GM21447 (cell line): Measurements from ENCODE around the gene LOXL4.

Experiments used
- ATAC-seq: cut with Tn5 transposase; IDR thresholded peaks from one replicate; pipeline ENCODE4 v1.9.1; 2021; ENCODE audit not compliant: unreplicated experiment

Gene LOXL4

GRCh38 chr10:98295401-98295811 lies 27.4 kb upstream of the LOXL4 start:
- ATAC-seq, result no peak

- ATAC-seq, result no peak
Observed at GRCh38 chr10:98294270-98294627, 26.3 kb upstream of the LOXL4 start.

- no peak for ATAC-seq
Observed at GRCh38 chr10:98293550-98294269, 25.7 kb upstream of the LOXL4 start.

- no peak for ATAC-seq
Observed at GRCh38 chr10:98292971-98293370, 25.0 kb upstream of the LOXL4 start.

GRCh38 chr10:98289802-98290209 lies 21.8 kb upstream of the LOXL4 start:
- ATAC-seq, result no peak

- no peak for ATAC-seq
Observed at GRCh38 chr10:98287321-98287720, 19.3 kb upstream of the LOXL4 start.

- no peak for ATAC-seq
Observed at GRCh38 chr10:98286419-98286818, 18.4 kb upstream of the LOXL4 start.

- ATAC-seq, result no peak
Observed at GRCh38 chr10:98285416-98285815, 17.4 kb upstream of the LOXL4 start.

GRCh38 chr10:98276311-98276710 lies 8.3 kb upstream of the LOXL4 start:
- no peak for ATAC-seq

GRCh38 chr10:98274562-98274961 lies 6.6 kb upstream of the LOXL4 start:
- no peak for ATAC-seq

GRCh38 chr10:98273057-98273850 lies 5.3 kb upstream of the LOXL4 start:
- no peak for ATAC-seq

GRCh38 chr10:98272656-98273055 lies 4.7 kb upstream of the LOXL4 start:
- ATAC-seq, result no peak

- no peak for ATAC-seq
Observed at GRCh38 chr10:98272245-98272644, 4.3 kb upstream of the LOXL4 start.

- ATAC-seq, result no peak
Observed at GRCh38 chr10:98270786-98271185, 2.8 kb upstream of the LOXL4 start.

GRCh38 chr10:98270073-98270740 lies 2.2 kb upstream of the LOXL4 start:
- ATAC-seq, result no peak

GRCh38 chr10:98269435-98269912 lies 1.5 kb upstream of the LOXL4 start:
- ATAC-seq, result no peak

GRCh38 chr10:98268694-98269431 lies 869 bp upstream of the LOXL4 start:
- no peak for ATAC-seq

- no peak for ATAC-seq
Observed at GRCh38 chr10:98267069-98267893, 713 bp downstream of the LOXL4 start.

- ATAC-seq, result no peak
Observed at GRCh38 chr10:98266647-98267046, 1.3 kb downstream of the LOXL4 start.
